Measurements from ENCODE around the gene SENP6.

Gene SENP6

GRCh38 chr6:75604294-75604693, 2.6 kb downstream of the SENP6 start:
- Histone ChIP-seq H3K4me2 (peak overlapping the region; percentile 72 to 91 (median 85)), H3K36me3 (peaks cover 0 to 24% (median 9%) of the 10 kb centered on the region in 11 experiments; a peak in 13 of 22 replicates), H3K9me3 (replicated peaks in 1 of 11) (peaks cover 0 to 6% (median 0%) of the 10 kb centered on the region in 11 experiments; a peak in 1 of 22 replicates), H3K9ac (peak overlapping the region in 10 of 11 experiments; percentile 98 to 100 (median 100); a peak in 18 of 22 replicates), H3K4me1 (peaks cover 57 to 75% (median 65%) of the 10 kb centered on the region in 10 experiments), H3K27ac (peak overlapping the region in 4 of 11 experiments; percentile 98 to 100 (median 100); a peak in 3 of 22 replicates), H4K20me1 (peaks cover 31 to 67% (median 56%) of the 10 kb centered on the region in 11 experiments; a peak in 21 of 22 replicates), H3K4me3 (peak overlapping the region; percentile 85 to 98 (median 90); a peak in 19 of 20 replicates), H3K27me3 (no peaks in the 10 kb centered on the region)
- no peak for TF ChIP-seq Cebpa-rat (IDR thresholded peaks at IDR 0.05)

GRCh38 chr6:75605635-75606034, 4.0 kb downstream of the SENP6 start:
- TF ChIP-seq Cebpa-rat (IDR thresholded peaks at IDR 0.05) = no peak
- Histone ChIP-seq H3K4me3 (no peak overlapping the region), H3K9me3 (replicated peaks in 1 of 11) (peaks cover 0 to 6% (median 0%) of the 10 kb centered on the region in 11 experiments; a peak in 1 of 22 replicates), H3K9ac (no peak overlapping the region), H3K4me2 (peak overlapping the region in 10 of 11 experiments; percentile 31 to 91 (median 86); a peak in 15 of 22 replicates), H3K27me3 (no peaks in the 10 kb centered on the region), H3K27ac (no peak overlapping the region), H4K20me1 (peaks cover 41 to 81% (median 70%) of the 10 kb centered on the region in 11 experiments), H3K4me1 (peaks cover 62 to 77% (median 71%) of the 10 kb centered on the region in 10 experiments), H3K36me3 (peaks cover 0 to 24% (median 12%) of the 10 kb centered on the region in 11 experiments; a peak in 13 of 22 replicates)

- peaks cover 85 to 97% (median 93%) of the 10 kb centered on the region in 10 experiments for H3K4me1 ChIP-seq
- H3K27me3 ChIP-seq = no peaks in the 10 kb centered on the region
- peak overlapping the region in 10 of 11 experiments; percentile 4 to 71 (median 63); a peak in 19 of 22 replicates for H3K27ac ChIP-seq
- peaks cover 0 to 25% (median 13%) of the 10 kb centered on the region in 11 experiments; a peak in 13 of 22 replicates for H3K36me3 ChIP-seq
- TF ChIP-seq Cebpa-rat (IDR thresholded peaks at IDR 0.05) = no peak
- H3K4me2 ChIP-seq = peak overlapping the region; percentile 72 to 91 (median 81)
- H3K9me3 ChIP-seq (replicated peaks in 1 of 11) = peaks cover 0 to 6% (median 0%) of the 10 kb centered on the region in 11 experiments; a peak in 1 of 22 replicates
- peak overlapping the region in 7 of 11 experiments; percentile 5 to 31 (median 16); a peak in 8 of 22 replicates for H3K9ac ChIP-seq
- H4K20me1 ChIP-seq = peaks cover 60 to 100% (median 97%) of the 10 kb centered on the region in 11 experiments
- peak overlapping the region in 1 of 10 experiments; percentile 17; a peak in 1 of 20 replicates for H3K4me3 ChIP-seq
Measured at GRCh38 chr6:75608304-75608703, 6.6 kb downstream of the SENP6 start.

- Histone ChIP-seq H3K4me2 (peak overlapping the region; percentile 72 to 91 (median 81)), H3K27me3 (no peaks in the 10 kb centered on the region), H3K4me1 (peaks cover 83 to 100% (median 91%) of the 10 kb centered on the region in 10 experiments), H3K36me3 (peaks cover 0 to 26% (median 13%) of the 10 kb centered on the region in 11 experiments; a peak in 13 of 22 replicates), H3K9me3 (replicated peaks in 1 of 11) (peaks cover 0 to 8% (median 0%) of the 10 kb centered on the region in 11 experiments; a peak in 4 of 22 replicates), H3K27ac (peak overlapping the region; percentile 16 to 71 (median 62); a peak in 21 of 22 replicates), H3K4me3 (peak overlapping the region in 6 of 10 experiments; percentile 8 to 36 (median 20); a peak in 6 of 20 replicates), H4K20me1 (peaks cover 61 to 100% (median 99%) of the 10 kb centered on the region in 11 experiments), H3K9ac (peak overlapping the region in 9 of 11 experiments; percentile 4 to 40 (median 20); a peak in 9 of 22 replicates)
- no peak for TF ChIP-seq Cebpa-rat (IDR thresholded peaks at IDR 0.05)
Measured at GRCh38 chr6:75608956-75609533, 7.4 kb downstream of the SENP6 start.

GRCh38 chr6:75609639-75610590, 8.2 kb downstream of the SENP6 start:
- no peak for TF ChIP-seq Cebpa-rat (IDR thresholded peaks at IDR 0.05)
- Histone ChIP-seq H3K9ac (peak overlapping the region in 5 of 11 experiments; percentile 4 to 40 (median 20); a peak in 3 of 22 replicates), H4K20me1 (peaks cover 67 to 100% (median 100%) of the 10 kb centered on the region in 11 experiments), H3K27ac (peak overlapping the region; percentile 16 to 71 (median 62); a peak in 20 of 22 replicates), H3K4me1 (peaks cover 74 to 100% (median 83%) of the 10 kb centered on the region in 10 experiments), H3K4me2 (peak overlapping the region; percentile 72 to 91 (median 81)), H3K27me3 (no peaks in the 10 kb centered on the region), H3K36me3 (peaks cover 0 to 26% (median 14%) of the 10 kb centered on the region in 11 experiments; a peak in 16 of 22 replicates), H3K4me3 (peak overlapping the region in 3 of 10 experiments; percentile 8 to 25 (median 15); a peak in 2 of 20 replicates), H3K9me3 (replicated peaks in 1 of 11) (peaks cover 0 to 13% (median 8%) of the 10 kb centered on the region in 11 experiments; a peak in 12 of 22 replicates)

- Histone ChIP-seq H3K9me3 (replicated peaks in 1 of 11) (peaks cover 0 to 20% (median 12%) of the 10 kb centered on the region in 11 experiments; a peak in 15 of 22 replicates), H3K4me1 (peaks cover 69 to 99% (median 74%) of the 10 kb centered on the region in 10 experiments), H3K27ac (peak overlapping the region in 7 of 11 experiments; percentile 57 to 71 (median 62); a peak in 11 of 22 replicates), H3K4me2 (peak overlapping the region; percentile 72 to 91 (median 81); a peak in 21 of 22 replicates), H3K4me3 (no peak overlapping the region), H3K9ac (no peak overlapping the region), H3K36me3 (peaks cover 0 to 30% (median 18%) of the 10 kb centered on the region in 11 experiments; a peak in 15 of 22 replicates), H3K27me3 (no peaks in the 10 kb centered on the region), H4K20me1 (peaks cover 69 to 100% (median 100%) of the 10 kb centered on the region in 11 experiments)
- TF ChIP-seq Cebpa-rat (IDR thresholded peaks at IDR 0.05) = no peak
Measured at GRCh38 chr6:75611011-75611701, 9.5 kb downstream of the SENP6 start.

- no peak for TF ChIP-seq Cebpa-rat (IDR thresholded peaks at IDR 0.05)
- H3K27me3 ChIP-seq = no peaks in the 10 kb centered on the region
- peaks cover 65 to 96% (median 68%) of the 10 kb centered on the region in 10 experiments for H3K4me1 ChIP-seq
- H3K9me3 ChIP-seq (replicated peaks in 1 of 11) = peaks cover 0 to 27% (median 16%) of the 10 kb centered on the region in 11 experiments; a peak in 16 of 22 replicates
- peak overlapping the region in 4 of 11 experiments; percentile 20 to 44 (median 30); a peak in 6 of 22 replicates for H3K9ac ChIP-seq
- H4K20me1 ChIP-seq = peaks cover 64 to 100% (median 100%) of the 10 kb centered on the region in 11 experiments
- peak overlapping the region; percentile 72 to 91 (median 81) for H3K4me2 ChIP-seq
- peak overlapping the region in 10 of 11 experiments; percentile 2 to 71 (median 58); a peak in 18 of 22 replicates for H3K27ac ChIP-seq
- H3K36me3 ChIP-seq = peaks cover 0 to 36% (median 21%) of the 10 kb centered on the region in 11 experiments; a peak in 17 of 22 replicates
- H3K4me3 ChIP-seq = peak overlapping the region in 5 of 10 experiments; percentile 5 to 30 (median 20); a peak in 3 of 20 replicates
Measured at GRCh38 chr6:75611702-75612375, 10.2 kb downstream of the SENP6 start.

Data from BLaER1 treated with 17β-estradiol and CSF1 and Interleukin-3, amounts not matched to agents 10 nM and 100 nM (cell line).